PFSK-1 (cell line): ENCODE results near the gene PPP1R3E.

Experiments used
- FOXP2 ChIP-seq: optimal IDR thresholded peaks from 2 replicates; pipeline ENCODE3; 2011; ENCODE audit warnings: borderline replicate concordance, control low read depth, inconsistent platforms; ENCODE audit not compliant: insufficient read depth; ENCODE audit errors: extremely low read length, extremely low read depth
- POLR2AphosphoS5 ChIP-seq: IDR thresholded peaks from 2 replicates; pipeline ENCODE4 v1.6.1; 2012; ENCODE audit warnings: low read depth, mild to moderate bottlenecking, control low read depth, low read length, moderate library complexity
- SIN3A ChIP-seq: IDR thresholded peaks from 2 replicates; pipeline ENCODE4 v1.6.1; 2012; ENCODE audit warnings: mild to moderate bottlenecking, low read length, moderate library complexity, borderline replicate concordance; ENCODE audit not compliant: insufficient read depth
- TAF1 ChIP-seq: IDR thresholded peaks from 2 replicates; pipeline ENCODE4 v1.6.1; 2012; ENCODE audit warnings: low read length, control low read depth, borderline replicate concordance; ENCODE audit not compliant: insufficient read depth
- TF ChIP-seq, protein P1 (sequence below), 2 experiments: IDR thresholded peaks; 2 replicates each; pipeline versions ENCODE4 v1.6.1 to v1.8.0; 2011 to 2012; ENCODE audit warnings: low read depth in 2 of 2, low read length in 2 of 2, control low read depth in 1 of 2, inconsistent platforms in 1 of 2, mild to moderate bottlenecking in 1 of 2, moderate library complexity in 1 of 2; ENCODE audit not compliant: insufficient read depth in 1 of 2

Gene PPP1R3E

DNA sequence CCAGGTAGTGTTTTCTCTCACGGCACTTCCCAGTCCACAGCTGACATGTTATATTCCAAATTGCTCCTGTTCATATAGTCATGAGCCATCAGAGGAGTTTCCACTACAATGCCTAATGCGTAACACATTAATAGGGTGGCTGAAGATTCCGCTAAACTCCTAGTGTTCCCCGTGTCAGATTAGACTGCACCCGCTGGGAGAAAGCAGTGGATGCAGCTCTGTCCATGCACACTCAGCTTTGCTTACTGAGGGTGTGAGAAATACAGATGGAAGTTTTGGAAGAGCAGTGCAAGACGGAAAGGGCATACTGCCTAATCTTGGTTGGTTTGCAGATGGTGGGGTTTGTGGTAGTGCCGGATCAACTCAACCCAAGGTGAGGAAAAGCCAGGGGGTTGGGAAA lies 5.6 kb downstream of the PPP1R3E start:
- TF ChIP-seq POLR2AphosphoS5 (no peak), FOXP2 (no peak), SIN3A (no peak), TAF1 (no peak)
- TF ChIP-seq, protein P1, sequence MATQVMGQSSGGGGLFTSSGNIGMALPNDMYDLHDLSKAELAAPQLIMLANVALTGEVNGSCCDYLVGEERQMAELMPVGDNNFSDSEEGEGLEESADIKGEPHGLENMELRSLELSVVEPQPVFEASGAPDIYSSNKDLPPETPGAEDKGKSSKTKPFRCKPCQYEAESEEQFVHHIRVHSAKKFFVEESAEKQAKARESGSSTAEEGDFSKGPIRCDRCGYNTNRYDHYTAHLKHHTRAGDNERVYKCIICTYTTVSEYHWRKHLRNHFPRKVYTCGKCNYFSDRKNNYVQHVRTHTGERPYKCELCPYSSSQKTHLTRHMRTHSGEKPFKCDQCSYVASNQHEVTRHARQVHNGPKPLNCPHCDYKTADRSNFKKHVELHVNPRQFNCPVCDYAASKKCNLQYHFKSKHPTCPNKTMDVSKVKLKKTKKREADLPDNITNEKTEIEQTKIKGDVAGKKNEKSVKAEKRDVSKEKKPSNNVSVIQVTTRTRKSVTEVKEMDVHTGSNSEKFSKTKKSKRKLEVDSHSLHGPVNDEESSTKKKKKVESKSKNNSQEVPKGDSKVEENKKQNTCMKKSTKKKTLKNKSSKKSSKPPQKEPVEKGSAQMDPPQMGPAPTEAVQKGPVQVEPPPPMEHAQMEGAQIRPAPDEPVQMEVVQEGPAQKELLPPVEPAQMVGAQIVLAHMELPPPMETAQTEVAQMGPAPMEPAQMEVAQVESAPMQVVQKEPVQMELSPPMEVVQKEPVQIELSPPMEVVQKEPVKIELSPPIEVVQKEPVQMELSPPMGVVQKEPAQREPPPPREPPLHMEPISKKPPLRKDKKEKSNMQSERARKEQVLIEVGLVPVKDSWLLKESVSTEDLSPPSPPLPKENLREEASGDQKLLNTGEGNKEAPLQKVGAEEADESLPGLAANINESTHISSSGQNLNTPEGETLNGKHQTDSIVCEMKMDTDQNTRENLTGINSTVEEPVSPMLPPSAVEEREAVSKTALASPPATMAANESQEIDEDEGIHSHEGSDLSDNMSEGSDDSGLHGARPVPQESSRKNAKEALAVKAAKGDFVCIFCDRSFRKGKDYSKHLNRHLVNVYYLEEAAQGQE (IDR thresholded peaks at IDR 0.05; ENCODE audit: insufficient read depth in 1 of 2, low read depth in 2 of 2, low read length in 2 of 2), result no peak

DNA sequence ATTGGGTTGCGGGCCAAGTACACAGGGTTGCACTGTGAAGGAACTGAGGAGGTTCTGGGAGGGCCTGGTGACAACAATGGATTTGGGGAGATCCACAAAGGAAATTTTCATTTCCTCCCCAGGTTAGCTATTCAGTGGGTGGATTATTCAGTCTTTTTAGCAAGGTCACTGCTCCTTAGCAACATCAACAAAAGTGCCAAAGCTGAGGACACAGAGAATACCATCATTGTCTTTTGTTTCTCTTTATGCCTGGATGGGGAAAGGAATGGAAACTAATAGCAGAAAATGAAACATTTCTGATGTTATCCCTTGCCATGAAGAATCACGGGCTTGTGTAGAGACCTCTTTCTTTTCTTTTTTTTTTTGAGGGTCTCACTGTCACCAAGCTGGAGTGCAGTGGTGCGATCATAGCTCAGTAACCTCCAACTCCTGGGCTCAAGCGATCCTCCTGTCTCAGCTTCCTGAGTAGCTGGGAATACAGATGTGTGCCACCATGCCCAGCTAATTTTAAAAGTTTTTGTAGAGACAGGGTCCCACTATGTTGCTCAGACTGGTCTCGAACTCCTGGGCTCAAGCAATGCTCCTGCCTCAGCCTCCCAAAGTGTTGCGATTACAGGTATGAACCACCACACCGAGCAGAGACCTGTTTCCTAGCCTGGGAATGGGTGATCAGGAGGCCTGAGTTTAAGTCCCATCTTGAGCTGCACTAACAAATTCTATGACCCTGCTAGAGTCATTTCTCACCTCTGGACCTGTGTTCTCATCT lies 6.5 kb downstream of the PPP1R3E start:
- TF ChIP-seq, protein P1 (IDR thresholded peaks at IDR 0.05; ENCODE audit: insufficient read depth in 1 of 2, low read depth in 2 of 2, low read length in 2 of 2), result no peak
- TF ChIP-seq FOXP2 (no peak), POLR2AphosphoS5 (no peak), SIN3A (no peak), TAF1 (no peak)

DNA sequence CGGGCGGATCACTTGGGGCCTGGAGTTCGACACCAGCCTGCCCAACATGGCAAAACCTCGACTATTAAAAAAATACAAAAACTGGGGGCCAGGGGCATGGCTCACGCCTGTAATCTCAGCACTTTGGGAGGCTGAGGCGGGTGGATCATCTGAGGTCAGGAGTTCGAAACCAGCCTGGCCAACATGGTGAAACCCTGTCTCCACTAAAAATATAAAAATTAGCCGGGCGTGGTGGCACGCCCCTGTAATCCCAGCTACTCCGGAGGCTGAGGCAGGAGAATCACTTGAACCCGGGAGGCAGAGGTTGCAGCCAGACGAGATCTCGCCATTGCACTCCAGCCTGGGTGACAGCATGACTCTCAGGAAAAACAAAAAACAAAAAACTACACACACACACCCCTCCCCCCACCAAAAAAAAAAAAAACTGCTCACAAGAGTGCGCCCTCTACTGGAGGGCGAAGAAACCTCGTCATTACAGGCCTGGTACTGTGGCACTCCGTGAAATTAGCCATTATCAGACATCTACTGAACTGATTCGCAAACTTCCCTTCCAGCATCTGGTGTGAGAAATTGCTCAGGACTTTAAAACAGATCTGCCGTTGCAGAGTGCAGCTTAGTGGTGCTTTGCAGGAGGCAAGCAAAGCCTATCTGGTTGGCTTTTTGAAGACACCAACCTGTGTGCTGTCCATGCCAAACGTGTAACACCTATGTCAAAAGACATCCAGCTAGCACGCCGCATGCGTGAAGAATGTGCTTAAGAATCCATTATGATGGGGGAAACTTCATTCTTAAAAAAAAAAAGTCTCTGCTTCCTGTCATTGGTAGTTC lies 7.7 kb downstream of the PPP1R3E start:
- no peak for TF ChIP-seq FOXP2
- no peak for TF ChIP-seq POLR2AphosphoS5
- TF ChIP-seq, protein P1 (IDR thresholded peaks at IDR 0.05; ENCODE audit: insufficient read depth in 1 of 2, low read depth in 2 of 2, low read length in 2 of 2), result no peak
- TF ChIP-seq SIN3A, result no peak
- no peak for TF ChIP-seq TAF1

DNA sequence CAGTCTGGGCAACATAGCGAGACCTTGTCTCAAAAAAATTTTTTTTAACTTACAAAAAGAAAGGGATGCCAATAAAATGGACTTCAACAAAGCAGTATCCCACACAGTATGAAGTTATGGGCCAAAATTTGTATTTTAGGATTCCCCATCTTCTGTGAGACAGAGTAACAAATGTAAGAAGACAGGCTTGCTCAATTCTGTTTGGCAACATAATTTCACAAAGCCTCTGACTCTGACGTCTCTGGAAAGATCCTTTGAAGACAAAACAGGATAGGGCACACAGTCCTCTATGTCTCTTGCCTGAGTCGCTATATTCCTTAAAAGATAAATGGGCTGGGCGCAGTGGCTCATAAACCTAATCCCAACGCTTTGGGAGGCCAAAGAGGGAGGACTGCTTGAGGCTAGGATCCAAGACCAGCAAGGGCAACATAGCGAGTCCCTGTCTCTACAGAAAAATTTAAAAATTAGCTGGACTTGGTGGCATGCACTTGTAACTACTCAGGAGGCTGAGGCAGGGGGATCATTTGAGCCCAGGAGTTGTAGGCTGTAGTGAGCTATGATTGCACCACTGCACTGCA lies 15.7 kb downstream of the PPP1R3E start:
- TF ChIP-seq FOXP2 (no peak), TAF1 (no peak)

DNA sequence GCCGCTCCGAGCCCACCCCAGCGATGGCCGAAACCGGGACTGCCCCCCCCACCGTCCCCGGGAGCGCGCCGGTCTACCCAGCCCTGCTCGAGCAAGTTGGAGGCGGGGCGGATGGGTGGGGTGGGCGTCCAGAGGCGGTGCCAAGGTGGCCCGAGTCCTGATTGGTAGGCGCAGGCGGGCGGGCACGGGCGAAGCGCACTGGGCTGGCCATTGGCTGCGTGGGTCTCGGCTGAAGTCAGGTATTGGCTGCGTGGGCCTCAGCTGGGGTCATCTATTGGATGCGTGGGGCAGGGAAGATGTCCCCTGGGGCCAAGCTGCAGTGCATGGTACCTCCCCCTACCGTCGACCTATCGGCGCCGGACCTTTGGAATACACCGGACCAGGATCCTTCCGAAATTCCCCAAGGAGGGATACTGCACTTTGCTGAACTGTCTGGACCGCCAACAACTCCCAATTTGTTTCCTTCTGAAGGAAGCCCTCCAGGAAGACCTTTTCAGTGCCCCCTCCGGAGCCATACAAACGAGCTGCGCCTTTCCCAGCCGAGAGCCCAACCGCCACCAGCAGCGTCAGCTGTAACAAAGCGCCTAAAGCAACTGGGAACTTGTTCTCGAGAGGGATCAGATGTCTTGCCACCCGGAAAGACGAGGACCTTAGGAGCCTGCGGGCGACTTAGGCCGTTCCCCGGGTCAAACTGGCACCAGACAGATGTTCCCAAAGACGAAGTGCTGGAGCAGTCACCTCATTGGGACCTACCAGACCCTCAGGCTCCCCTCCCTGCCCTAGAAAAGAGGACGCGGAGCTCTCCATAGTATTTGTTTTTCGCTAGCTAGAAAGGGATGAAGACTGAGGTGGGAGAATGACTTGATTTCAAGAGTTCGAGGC lies 16.4 kb downstream of the PPP1R3E start, which contains the start of gene HOMEZ:
Gene HOMEZ, minus strand, starts transcription at position 113 of the 882 bp plus-strand sequence. CDS start 180 bp downstream, outside the sequence.
- peak; percentile 48; the same call in 1 of the 2 replicates for TF ChIP-seq POLR2AphosphoS5
- TF ChIP-seq FOXP2, result peak; percentile 54
- TF ChIP-seq SIN3A, result no peak
- TF ChIP-seq TAF1, result no peak
